HG03442 (cell line): ENCODE data around the gene CTSZ.
"Not testable (repeated sequence)": the region's sequence is repeated elsewhere in the genome, so short reads cannot be mapped to it uniquely, and the experiment has no call there.

Experiments
- ATAC-seq: cut with Tn5 transposase; IDR thresholded peaks from one replicate; pipeline ENCODE4 v1.9.1; 2021; ENCODE audit warnings: mild to moderate bottlenecking, moderate library complexity; ENCODE audit not compliant: unreplicated experiment

CTSZ gene

DNA sequence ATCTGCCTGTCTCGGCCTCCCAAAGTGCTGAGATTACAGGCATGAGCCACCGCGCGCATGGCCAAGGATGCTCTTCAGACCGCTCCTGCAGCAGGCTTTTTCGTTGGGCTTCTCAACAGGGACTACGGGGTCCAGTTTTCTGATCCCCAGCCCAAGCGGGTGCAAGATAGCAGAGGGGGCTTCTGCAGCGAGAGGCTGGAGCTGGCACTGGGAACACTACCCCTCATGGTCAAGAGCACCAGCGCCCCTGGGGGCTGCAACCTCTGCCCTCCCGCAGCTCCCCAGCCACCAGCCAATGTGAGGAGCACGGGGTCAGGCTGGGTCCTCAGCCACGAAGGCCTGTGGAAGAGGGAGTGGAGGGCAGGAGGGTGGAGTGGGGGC, 6.0 kb downstream of the CTSZ start:
- ATAC-seq = no peak

DNA sequence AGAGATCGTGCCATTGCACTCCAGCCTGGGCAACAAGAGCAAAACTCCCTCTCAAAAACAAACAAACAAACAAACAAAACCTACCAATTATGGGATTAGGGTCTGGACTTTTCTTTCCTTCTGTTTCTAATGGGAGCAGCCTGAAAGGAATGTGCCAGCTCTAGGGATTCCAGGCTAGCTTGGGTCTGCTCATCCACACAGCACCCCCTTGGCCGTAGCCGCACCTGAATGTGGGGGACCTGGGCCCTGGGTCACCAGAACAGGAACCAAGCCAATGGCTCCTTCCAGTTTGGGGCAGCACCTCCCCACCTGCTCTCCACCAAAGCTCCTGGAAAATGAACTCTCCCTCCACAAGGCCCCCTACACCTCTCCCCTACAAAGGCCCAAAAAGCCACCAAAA, 6.7 kb downstream of the CTSZ start:
- ATAC-seq = no peak

DNA sequence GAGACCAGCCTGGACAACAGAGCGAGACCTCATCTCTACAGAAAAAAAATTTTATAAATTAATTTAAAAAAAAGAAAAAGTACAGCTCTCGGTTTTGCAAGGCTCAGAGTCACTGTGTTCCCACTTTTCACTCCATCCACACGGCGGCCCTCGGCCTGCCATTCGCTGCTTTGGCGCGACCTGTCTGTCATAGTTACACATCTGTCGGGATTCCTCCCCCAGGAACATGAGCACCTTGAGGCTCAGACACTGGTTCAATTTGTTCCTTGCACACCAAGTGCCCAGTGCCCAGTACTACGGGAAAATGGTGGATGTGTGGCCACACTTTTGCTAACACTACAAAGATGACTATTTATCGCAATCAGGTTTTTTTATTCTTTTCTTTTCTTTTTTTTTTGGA, 8.4 kb downstream of the CTSZ start:
- ATAC-seq = no peak

DNA sequence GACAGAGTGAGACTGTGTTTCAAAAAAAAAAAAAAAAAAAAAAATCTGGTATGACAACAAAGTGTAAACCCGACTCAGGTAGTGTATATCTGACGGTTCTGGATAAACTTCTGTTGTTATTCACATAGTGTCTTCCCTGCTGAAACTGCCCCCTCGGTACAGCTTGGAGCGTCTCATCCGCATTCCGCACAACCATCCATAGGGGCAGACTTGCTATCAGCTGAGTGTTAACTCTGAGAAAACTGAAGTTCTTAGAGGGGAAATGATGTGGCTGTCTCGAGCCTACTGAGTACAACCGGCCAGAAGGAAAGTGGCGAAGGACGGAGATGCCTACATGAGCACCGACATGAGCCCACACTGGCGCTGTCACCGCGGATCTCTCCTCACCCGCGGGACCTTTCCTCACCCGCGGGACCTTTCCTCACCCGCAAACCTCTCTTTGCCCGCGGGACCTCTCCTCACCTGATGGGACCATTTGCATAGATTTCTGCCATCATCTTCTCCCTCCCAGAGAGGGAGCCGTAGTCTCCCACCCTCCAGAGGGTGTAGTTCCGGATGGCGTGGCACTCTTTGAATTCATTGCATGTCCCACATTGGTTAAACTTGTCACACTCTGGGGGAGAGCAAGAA, 9.8 kb downstream of the CTSZ start:
- ATAC-seq = no peak

DNA sequence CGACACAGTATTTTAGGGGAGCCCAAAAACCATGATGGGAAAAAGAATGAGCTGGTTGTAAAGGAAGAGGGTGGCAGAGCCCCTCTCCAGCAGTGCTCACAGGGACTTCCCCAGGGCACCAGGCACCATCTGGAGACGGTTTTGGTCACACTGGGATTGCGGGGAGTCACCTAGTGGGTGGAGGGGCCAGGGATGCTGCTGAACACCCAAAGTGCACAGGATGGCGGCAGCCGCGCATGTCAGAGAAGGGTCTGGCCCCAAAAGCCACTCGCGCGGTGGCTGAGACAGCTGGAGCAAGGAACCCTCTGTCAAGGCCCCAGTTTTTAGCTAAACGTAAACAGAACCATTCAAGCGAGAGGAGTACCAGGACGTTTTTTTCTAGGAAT, 10.8 kb downstream of the CTSZ start:
- ATAC-seq = no peak

DNA sequence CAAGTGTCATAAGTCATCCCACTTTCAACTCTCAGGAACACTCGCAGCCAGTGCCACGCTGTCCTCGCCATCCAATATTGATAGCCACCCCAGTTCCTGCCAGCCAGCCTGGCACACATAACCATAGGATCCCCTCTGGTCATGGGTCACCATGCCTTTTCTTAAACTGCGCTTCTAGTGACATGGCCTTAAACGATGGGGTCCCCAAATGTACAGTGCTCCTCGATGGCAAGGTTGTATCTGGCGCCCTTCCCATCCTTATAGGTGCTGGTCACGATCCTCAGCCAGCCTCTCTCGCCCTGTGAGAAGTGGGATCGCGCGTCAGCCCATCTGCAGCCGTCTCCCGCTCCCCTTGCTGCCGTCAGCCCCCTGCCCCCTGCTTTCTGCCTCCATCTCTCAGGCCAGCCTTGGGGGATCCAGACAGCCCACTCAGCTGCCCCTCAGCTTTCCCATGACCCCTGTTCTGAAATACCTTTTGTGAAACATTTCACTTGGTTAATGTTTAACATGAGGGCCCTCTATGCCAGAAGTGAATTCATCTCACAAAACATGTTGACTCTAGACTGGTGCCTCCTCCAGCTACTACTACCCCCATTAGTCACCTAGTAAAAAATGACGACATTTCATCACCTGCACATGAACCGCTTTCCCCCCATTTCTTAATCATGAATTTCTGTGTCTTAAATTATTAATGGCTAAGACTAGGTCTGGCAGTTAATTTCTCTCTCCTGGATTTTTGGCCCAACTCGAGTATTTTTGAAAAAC, 11.4 kb downstream of the CTSZ start:
- no peak for ATAC-seq

DNA sequence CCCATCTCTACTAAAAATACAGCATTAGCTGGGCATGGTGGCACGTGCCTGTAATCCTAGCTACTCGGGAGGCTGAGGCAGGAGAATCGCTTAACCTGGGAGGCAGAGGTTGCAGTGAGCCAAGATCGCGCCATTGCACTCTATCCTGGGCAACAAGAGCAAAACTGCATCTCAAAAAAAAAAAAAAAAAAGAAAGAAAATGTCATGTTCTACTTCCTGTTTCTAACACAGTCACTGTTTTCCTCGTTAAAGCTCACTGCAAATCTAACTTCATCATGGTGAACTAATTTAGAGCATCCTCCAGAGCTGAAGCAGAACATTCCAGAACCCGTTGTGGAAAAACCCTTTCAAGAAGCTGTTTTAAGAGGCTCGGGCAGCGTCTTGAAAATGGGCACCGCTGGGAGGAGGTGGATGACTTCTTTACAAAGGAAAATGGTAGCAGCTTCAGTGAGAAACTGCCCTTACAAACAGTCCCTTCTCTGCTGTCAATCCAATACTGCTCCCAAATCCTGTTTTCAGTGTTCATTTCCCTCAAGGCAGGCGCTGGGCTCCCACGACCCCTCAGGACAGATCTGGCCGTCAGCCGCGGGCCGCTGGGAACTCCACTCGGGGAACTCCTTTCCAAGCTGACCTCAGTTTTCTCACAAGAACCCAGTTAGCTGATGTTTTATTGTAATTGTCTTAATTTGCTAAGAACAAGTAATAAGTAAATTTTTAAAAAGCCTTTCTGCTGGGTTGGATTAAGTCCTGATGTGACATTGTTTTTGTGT, 12.5 kb downstream of the CTSZ start:
- ATAC-seq = no peak

DNA sequence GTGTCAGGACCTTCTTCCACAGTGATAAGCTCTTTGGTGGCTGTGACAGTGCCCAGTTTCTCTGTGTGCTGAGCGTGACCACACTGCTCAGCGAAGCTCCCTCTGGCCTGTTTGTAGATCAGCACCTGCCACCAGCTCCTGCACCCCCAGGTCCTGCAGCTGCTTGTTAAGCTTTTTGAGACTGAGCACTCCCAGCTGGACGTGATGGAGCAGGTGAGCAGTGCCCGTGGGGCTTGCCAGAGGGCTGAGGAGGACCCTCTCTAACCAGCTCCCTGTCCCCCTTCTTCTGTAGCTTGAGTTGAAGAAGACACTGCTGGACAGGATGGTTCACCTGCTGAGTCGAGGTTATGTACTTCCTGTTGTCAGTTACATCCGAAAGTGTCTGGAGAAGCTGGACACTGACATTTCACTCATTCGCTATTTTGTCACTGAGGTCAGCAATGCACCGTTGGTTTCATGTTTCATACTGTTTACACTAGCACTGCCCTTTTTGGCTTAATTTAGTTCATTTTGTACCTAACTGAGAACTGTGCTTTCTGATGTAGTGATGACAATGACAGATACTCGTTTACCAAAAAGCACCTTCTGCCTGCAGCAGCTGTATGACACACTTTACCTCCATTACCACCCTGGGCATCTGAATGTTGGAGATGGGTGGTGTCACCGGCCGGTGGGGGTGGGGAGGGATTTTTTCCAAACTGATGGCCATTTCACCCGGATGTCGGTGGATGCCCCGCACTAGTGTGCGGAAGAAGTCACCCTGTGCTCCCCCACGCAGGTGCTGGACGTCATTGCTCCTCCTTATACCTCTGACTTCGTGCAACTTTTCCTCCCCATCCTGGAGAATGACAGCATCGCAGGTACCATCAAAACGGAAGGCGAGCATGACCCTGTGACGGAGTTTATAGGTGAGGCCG, 13.5 kb downstream of the CTSZ start:
- no peak for ATAC-seq

DNA sequence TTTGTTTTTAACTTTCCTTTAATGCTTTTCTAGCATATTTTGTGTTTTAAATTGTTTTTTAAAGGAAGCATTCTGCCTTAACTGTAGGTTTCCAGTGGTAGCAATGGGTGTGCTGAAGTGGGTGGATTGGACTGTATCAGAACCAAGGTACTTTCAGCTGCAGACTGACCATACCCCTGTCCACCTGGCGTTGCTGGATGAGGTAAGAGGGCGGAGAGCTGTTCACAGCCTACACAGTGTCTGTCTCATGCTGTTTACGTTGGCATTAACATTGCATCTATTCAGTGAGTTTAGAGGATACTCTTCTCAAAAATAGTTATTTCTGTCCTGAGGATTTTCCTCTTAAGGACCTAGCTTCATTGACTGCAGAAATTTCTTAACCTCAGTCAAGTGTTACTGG, 14.1 kb downstream of the CTSZ start:
- no peak for ATAC-seq

DNA sequence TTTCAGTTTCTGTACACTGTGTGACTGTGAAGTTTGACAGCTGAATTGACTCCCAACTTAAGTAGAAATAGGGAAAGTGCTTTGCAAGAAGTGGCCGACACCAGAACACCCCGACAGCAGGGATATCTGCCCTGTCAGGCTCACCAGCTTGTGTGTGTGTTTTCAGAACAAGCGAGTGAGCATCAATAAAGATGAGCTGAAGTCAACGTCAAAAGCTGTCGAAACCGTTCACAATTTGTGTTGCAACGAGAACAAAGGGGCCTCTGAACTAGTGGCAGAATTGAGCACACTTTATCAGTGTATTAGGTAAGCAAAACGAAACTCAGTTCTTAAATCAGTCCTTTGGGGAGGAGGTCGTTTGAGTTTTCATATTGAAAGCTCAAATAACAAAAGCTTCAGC, 15.3 kb downstream of the CTSZ start:
- no peak for ATAC-seq

DNA sequence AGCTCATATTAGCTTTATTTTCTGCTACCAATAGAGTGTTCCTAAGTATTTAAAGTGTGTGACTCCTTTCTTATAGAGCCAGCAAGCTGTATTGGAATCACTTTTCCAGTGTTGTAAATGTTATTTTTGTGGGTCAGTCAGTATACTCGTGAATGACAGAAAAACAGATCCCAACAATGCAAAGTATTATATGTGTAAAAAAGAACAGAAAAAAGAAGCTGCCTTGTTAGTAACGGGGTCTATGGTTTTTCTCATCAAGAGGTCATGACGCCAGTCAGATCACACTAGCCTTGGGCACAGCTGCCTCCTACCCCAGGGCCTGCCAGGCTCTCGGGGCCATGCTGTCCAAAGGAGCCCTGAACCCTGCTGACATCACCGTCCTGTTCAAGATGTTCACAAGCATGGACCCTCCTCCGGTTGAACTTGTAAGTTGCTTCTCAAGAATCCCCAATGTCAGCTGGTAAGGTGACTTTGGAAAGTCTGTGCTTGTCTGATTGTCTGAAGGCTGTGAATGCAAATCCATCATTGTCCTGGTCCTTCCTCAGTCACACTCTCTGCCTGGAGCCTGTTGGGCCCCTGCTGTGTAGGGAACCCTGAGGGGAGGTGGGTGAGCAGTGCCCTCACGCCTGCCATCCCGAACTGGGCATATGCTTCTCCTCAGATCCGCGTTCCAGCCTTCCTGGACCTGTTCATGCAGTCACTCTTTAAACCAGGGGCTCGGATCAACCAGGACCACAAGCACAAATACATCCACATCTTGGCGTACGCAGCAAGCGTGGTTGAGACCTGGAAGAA, 16.2 kb downstream of the CTSZ start:
- ATAC-seq = no peak

DNA sequence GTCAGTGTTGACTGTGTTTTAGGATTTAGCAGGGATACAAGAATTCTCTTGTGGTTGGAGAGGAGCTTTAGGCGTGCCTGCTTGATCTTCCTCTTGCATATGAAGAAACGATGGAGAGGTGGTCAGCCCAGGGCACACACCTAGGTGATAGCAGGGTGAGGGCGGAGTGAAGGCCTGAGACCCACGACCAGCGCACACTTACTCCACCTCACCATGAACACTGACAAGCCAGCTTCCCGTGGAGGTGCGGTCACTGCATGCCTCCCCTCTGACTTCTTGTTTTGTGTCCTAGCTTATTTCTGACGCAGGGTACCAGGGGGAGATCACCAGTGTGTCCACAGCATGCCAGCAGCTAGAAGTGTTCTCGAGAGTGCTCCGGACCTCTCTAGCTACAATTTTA, 17.9 kb downstream of the CTSZ start:
- no peak for ATAC-seq

DNA sequence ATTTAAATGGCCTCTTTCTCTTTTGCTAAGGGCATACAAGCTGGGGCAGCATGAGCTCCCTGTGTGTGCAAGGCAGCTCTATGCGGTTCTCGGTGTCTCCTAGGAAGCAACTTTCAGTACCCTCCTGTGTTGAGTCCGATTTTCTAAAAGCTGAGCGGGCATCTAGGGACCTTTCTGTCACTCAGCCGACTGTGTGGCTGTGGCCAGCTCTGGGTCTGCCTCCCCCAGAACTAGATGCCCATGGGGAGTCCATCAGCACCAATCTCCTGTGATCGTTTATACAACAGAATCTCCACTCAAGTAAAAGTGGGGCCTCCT, 18.5 kb downstream of the CTSZ start:
- no peak for ATAC-seq

DNA sequence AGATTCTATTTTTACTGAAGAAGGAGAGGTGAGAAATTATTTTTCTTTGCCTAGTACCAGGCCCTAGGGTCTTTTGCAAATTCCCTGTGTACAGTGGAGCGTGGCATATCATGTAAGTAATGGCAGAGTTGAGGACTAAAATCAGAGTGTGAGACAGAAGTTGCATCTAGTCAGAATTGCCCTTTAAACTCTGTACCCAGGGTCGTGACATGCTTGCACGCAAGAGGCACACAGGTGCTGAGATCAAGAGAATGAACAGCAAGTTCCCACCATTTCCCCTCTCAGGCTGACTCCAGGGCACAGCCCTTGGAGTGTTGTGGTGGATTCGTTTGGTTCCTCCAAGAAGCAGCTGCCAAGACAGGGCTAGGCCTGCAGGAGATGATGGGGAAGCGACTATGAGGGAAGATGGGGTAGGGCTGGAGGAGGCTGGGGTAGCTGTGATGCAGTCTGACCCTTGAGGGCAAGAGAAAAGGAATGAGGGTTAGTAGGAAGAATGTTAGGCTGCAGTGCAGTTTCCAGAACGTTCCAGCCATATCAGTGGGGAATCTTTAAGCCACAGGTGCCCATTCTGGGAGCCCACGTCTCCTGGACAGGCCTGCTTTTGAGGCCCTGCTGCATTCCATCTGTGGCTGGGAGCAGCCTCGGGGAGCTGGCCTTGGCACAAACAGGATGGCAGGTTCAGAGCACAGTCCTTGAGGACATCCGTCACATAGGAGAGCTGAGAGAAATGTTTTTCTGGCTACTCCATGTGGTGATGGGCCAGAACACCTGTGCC, 19.1 kb downstream of the CTSZ start:
- ATAC-seq = no peak

DNA sequence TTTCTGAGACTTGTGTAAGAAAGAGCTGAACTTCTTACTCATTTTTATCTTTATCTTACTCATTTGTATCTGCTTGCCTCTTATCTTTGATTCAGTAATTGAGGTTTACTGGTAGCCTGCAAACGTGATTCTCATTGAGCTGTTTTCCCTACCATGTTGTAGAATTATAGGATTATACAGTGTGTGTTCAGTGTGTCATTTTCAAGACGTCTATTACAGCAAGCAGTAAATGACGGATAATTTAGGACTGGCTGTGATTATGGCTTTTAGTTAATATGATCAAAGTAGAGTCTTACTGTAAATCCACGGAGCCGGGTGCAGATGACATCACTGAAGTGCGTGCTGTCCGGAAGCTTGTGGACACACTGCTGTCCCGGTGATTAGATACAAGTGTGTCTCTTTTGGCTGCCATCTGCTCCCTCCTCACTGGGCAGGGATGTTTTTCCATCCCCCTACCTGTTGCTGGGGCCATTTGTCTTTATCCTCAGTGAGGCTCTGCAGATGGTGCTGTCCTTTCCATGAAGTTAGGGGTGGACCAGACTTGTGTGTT, 20.0 kb downstream of the CTSZ start:
- ATAC-seq = no peak

DNA sequence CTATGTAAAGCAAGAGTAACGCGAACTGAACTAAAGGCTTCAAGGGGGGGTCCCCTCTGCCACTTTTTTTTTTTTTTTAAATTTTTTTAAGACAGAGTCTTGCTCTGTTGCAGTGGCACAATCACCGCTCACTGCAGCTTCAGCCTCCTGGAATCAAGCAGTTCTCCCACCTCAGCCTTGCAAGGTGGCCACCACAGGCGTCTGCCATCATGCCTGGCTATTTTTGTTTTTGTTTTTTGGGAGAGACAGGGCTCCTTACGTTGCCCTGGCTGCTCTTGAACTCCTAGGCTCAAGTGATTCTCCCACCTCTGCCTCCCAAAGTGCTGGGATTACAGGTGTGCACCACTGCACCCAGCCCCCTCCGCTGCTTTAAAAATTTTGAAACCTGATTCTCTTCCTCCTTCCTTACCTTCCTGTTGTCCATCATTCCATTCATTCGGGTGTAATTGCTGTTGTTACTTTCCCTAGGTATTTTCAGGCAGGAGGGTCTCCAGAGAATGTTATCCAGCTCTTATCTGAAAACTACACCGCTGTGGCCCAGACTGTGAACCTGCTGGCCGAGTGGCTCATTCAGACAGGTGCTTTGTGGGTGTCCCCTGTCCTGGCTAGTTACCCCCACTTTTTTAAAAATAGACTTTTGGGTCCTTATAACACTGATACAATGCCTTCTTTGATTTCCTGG, 20.6 kb downstream of the CTSZ start:
- ATAC-seq = no peak

DNA sequence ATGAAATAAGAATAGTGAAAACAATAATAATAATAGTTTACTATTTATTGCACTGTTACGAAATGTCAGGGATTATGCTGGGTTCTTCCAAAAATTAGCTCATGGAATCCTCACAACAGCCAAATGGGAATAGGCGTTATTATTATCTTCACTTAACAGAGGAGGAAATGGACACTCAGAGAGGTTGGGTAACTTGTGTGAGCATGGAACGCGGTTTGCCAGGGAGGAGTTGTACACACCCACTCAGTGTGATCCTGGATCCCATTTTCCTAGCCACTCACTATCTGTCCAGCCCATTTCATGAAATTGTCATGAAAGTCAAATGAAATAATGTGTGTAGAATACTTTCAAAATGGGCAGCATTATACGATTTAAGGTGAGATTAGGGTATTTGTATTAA, 21.4 kb downstream of the CTSZ start:
- no peak for ATAC-seq

DNA sequence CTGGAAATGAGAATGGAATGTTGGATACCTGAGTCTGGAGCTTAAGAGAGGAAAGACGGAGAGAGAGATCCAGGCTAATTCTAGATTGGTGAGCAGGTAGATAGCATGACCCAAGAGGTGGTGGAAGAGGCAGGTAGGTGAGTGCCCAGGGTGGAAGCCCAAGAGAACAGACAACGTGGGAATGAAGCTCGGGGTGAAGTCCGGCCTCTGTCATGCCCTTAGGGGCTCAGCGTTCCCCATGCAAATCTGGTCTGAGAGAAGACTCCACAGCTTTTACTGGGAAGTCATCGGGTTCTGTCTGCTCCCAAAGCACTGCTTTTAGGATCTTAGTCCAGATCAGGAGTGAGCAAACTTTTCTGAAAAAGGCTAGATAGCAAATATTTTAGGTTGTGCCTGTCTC, 22.4 kb downstream of the CTSZ start:
- ATAC-seq = no peak

DNA sequence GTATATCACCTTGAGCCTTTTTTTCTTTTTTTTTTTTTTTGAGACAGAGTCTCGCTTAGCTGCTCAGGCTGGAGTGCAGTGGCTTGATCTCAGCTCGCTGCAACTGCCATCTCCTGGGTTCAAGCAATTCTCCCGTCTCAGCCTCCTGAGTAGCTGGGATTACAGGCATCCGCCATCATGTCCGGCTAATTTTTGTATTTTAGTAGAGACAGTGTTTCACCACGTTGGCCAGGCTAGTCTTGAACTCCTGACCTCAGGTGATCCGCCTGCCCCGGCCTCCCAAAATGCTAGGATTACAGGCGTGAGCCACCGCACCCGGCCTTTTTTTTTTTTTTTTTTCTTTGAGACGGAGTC, 24.0 kb downstream of the CTSZ start:
- not testable (repeated sequence) for ATAC-seq
